Karpas-422 (cell line): ENCODE data around the gene OGDHL. TPM values are rescaled to one million over a fixed set of nuclear protein-coding genes. Genes with fewer than 3 reads are reported as not detected.
"Not testable (repeated sequence)": the region's sequence is repeated elsewhere in the genome, so short reads cannot be mapped to it uniquely, and the experiment has no call there.

ENCODE experiments used
- DNase-seq: peaks from one replicate; pipeline ENCODE4 v3.0.0-alpha.2; 2015
- H2AFZ ChIP-seq: fragments of 200-600 bp; sonication (generic); 2 replicates; pipeline ENCODE4 v1.6.1; 2014; ENCODE audit warnings: antibody characterized with exemption, low read length, mixed read lengths
- H3K27ac ChIP-seq: fragments of 200-600 bp; sonication (generic); 2 replicates; pipeline ENCODE4 v1.5.1; 2014; ENCODE audit warnings: mild to moderate bottlenecking, low read length, moderate library complexity
- H3K27me3 ChIP-seq: fragments of 200-600 bp; sonication (generic); 2 replicates; pipeline ENCODE4 v1.6.1; 2014; ENCODE audit warnings: low read length, mixed read lengths
- H3K36me3 ChIP-seq: fragments of 200-600 bp; sonication (generic); 2 replicates; pipeline ENCODE4 v1.6.1; 2014; ENCODE audit warnings: low read length, mixed read lengths; ENCODE audit not compliant: insufficient read depth
- H3K4me1 ChIP-seq: fragments of 200-600 bp; sonication (generic); 2 replicates; pipeline ENCODE4 v1.6.1; 2014; ENCODE audit warnings: mild to moderate bottlenecking, low read length, mixed read lengths
- H3K4me2 ChIP-seq: fragments of 200-600 bp; sonication (generic); 2 replicates; pipeline ENCODE4 v1.6.1; 2014; ENCODE audit warnings: low read length, low read depth, mild to moderate bottlenecking; ENCODE audit not compliant: poor library complexity, severe bottlenecking
- H3K4me3 ChIP-seq: fragments of 200-600 bp; sonication (generic); 2 replicates; pipeline ENCODE4 v1.5.1; 2014; ENCODE audit warnings: mild to moderate bottlenecking, antibody characterized with exemption, low read length, mixed read lengths
- H3K79me2 ChIP-seq: fragments of 200-600 bp; sonication (generic); 2 replicates; pipeline ENCODE4 v1.6.1; 2014; ENCODE audit warnings: mild to moderate bottlenecking, low read length, mixed read lengths
- H3K9ac ChIP-seq: fragments of 200-600 bp; sonication (generic); 2 replicates; pipeline ENCODE4 v1.6.0; 2014; ENCODE audit warnings: low read length
- H3K9me2 ChIP-seq: fragments of 200-600 bp; sonication (generic), shearing (Covaris generic); replicated peaks from 2 replicates; pipeline ENCODE4 v1.6.0; 2014; ENCODE audit warnings: mild to moderate bottlenecking, low read length, moderate library complexity; ENCODE audit not compliant: insufficient read depth
- H3K9me3 ChIP-seq: fragments of 300-700, 200-600 bp; sonication (generic); 2 replicates; pipeline ENCODE4 v1.6.1; 2014; ENCODE audit warnings: low read length, mixed read lengths
- H4K20me1 ChIP-seq: fragments of 200-600 bp; sonication (generic); 2 replicates; pipeline ENCODE4 v1.6.1; 2014; ENCODE audit warnings: mild to moderate bottlenecking, antibody characterized with exemption, low read length, low read depth; ENCODE audit not compliant: insufficient read depth
- total RNA-seq: library from RNA; depleted of rRNA; stranded (reverse); fragments of >200 nt; shearing (Covaris generic); gene quantifications from 2 replicates; pipeline ENCODE4 v1.2.3, GENCODE V29; 2014; ENCODE audit warnings: low replicate concordance

OGDHL gene
- total RNA-seq, 1 experiment from 2014 or later: 0.75 TPM

DNA sequence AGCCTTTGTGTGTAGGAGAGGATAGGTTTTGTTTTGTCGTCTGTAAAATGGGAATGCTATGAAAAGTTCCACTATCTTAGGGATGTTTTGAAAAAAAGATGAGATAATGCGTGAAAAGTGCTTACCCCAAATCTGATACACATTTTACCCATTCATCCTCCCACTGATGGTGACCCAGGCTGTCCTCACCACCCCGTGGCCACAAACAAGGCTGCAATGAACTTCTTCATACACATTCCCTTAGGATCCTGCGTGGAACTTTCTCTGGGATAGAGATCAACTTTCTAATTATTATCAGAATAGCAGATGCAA lies 399 bp upstream of the OGDHL start:
- DNase-seq: no peak
- no peaks in the 10 kb centered on the region for H3K4me1 ChIP-seq
- peak overlapping the region; percentile 65; the same call in 1 of the 2 replicates for H3K4me3 ChIP-seq
- no peak overlapping the region for H2AFZ ChIP-seq
- no peaks in the 10 kb centered on the region for H3K36me3 ChIP-seq
- peaks cover 6% of the 10 kb centered on the region; the same call in 1 of the 2 replicates for H3K9me3 ChIP-seq
- H3K4me2 ChIP-seq: no peak overlapping the region
- no peaks in the 10 kb centered on the region for H3K27me3 ChIP-seq
- 0 out of 2 replicates have a peak, but pooled peaks cover 4% of the 10 kb centered on the region for H4K20me1 ChIP-seq
- H3K27ac ChIP-seq: no peak overlapping the region
- H3K79me2 ChIP-seq: no peaks in the 10 kb centered on the region
- H3K9ac ChIP-seq: no peak overlapping the region
- H3K9me2 ChIP-seq: no peaks in the 10 kb centered on the region

DNA sequence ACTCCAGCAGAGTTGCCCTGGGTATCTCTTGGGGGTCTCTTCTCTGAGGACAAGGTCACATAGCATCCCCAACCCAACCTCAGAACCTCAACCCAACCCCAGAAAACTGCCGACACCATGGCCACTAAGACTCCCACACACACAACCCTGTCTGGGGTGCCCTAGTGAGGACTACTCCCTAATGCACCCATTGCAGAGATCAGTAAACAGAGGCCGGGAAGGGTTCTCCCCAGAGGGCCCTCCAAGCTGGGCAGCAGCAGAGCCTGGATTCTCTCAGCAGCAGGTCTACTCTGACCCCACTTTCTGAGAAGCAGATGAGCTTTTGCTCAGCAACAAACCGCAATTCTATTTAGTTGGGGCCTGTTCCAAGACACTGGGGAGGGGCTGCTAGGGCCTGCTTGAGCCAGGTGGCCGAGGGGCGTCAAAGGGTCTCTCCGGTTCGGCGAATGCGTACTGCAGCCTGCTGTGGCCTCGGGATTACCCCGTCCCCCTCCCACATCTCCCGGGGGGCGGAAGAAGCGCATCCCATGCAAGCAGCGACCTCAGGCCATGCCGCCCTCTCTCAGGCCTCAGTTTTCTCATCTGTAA lies 828 bp downstream of the OGDHL start:
- Histone ChIP-seq H3K4me1 (no peaks in the 10 kb centered on the region), H3K27me3 (no peaks in the 10 kb centered on the region), H3K4me3 (peak overlapping the region; percentile 65), H3K4me2 (peak overlapping the region; percentile 58), H4K20me1 (0 out of 2 replicates have a peak, but pooled peaks cover 4% of the 10 kb centered on the region), H3K9me3 (peaks cover under 1% of the 10 kb centered on the region; the same call in 1 of the 2 replicates), H3K36me3 (no peaks in the 10 kb centered on the region), H3K79me2 (no peaks in the 10 kb centered on the region), H2AFZ (no peak overlapping the region), H3K9ac (peak overlapping the region; percentile 60; the same call in 1 of the 2 replicates), H3K9me2 (no peaks in the 10 kb centered on the region), H3K27ac (no peak overlapping the region)
- DNase-seq: no peak

DNA sequence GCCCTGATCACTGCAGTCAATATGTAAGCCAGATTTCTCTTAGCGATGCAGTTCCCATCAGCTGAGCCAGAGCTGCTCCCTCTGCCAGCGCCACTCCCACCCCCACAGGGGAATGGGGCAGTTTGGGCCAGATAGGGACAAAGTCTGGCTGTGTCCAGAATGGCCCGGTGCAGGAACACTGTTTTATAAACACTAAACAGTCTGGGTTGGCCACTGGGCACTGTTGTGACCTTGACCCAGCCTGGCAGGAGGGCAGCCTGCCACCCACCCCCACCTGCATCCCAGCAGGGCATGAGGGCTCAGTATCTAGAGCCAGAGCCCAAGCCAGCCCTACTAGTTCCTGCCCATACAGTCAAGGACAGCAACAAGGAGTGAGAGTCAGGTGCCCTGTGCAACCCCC lies 1.3 kb downstream of the OGDHL start:
- Histone ChIP-seq H3K79me2 (no peaks in the 10 kb centered on the region), H3K36me3 (no peaks in the 10 kb centered on the region), H3K27me3 (no peaks in the 10 kb centered on the region), H4K20me1 (0 out of 2 replicates have a peak, but pooled peaks cover 4% of the 10 kb centered on the region), H3K4me1 (no peaks in the 10 kb centered on the region), H3K9me3 (no peaks in the 10 kb centered on the region), H3K9me2 (no peaks in the 10 kb centered on the region), H3K4me2 (no peak overlapping the region), H2AFZ (no peak overlapping the region), H3K9ac (no peak overlapping the region), H3K4me3 (no peak overlapping the region), H3K27ac (no peak overlapping the region)
- no peak for DNase-seq

DNA sequence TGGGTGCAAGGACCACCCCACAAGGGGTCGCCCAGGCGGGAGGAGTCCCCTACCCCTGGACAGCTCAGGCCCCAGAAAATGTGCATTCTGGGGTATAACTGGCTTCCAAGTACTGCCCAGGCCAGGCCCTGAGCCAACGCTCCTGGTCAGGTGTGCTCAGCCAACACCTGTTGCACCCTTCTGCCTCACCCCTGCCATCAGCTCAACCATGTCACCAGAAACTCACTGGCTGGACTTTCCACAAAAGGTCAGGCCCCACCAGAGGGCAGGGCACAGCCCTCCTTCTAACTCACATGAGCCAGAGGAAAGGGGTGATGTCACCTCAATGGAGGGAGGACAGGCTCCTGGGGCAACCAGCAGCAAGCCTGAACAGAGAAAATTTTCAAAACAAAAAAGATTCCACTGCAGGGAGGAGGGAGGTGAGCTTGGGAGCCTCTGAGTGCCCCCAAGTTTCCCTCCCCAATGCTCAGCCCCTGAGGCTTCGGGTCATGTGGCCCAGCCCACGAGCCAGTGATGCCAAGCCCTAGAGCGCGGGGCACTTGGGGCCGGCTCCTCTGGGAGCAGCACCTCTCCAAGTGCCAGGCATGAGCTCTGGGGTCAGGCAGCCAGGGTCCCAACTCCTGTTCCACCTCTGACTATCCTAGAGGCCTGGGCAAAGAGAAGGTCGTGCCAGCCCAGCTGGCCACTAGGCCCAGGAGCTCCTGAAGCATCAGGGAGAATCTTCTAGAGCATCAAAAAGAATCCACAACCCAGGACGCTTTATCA lies 2.2 kb downstream of the OGDHL start:
- Histone ChIP-seq H3K36me3 (no peaks in the 10 kb centered on the region), H3K4me1 (no peaks in the 10 kb centered on the region), H2AFZ (no peak overlapping the region), H3K27me3 (no peaks in the 10 kb centered on the region), H3K27ac (no peak overlapping the region), H3K4me2 (no peak overlapping the region), H3K4me3 (no peak overlapping the region), H4K20me1 (0 out of 2 replicates have a peak, but pooled peaks cover 4% of the 10 kb centered on the region), H3K9me2 (no peaks in the 10 kb centered on the region), H3K79me2 (no peaks in the 10 kb centered on the region), H3K9ac (no peak overlapping the region), H3K9me3 (no peaks in the 10 kb centered on the region)
- no peak for DNase-seq

- H3K4me1 ChIP-seq: no peaks in the 10 kb centered on the region
- no peaks in the 10 kb centered on the region for H3K9me3 ChIP-seq
- no peak overlapping the region for H2AFZ ChIP-seq
- H3K27me3 ChIP-seq: no peaks in the 10 kb centered on the region
- no peak overlapping the region for H3K4me2 ChIP-seq
- no peaks in the 10 kb centered on the region for H3K9me2 ChIP-seq
- H3K4me3 ChIP-seq: no peak overlapping the region
- no peaks in the 10 kb centered on the region for H3K79me2 ChIP-seq
- no peaks in the 10 kb centered on the region for H3K36me3 ChIP-seq
- DNase-seq: no peak
- 0 out of 2 replicates have a peak, but pooled peaks cover 4% of the 10 kb centered on the region for H4K20me1 ChIP-seq
- H3K9ac ChIP-seq: no peak overlapping the region
- H3K27ac ChIP-seq: no peak overlapping the region
These were observed 3.7 kb downstream of the OGDHL start for GRCh38 chr10:49758249-49758930.

GRCh38 chr10:49756641-49757040 lies 5.5 kb downstream of the OGDHL start:
- Histone ChIP-seq H3K9me3 (no peaks in the 10 kb centered on the region), H3K4me1 (no peaks in the 10 kb centered on the region), H3K79me2 (no peaks in the 10 kb centered on the region), H3K9ac (no peak overlapping the region), H3K4me3 (no peak overlapping the region), H3K4me2 (no peak overlapping the region), H4K20me1 (0 out of 2 replicates have a peak, but pooled peaks cover 4% of the 10 kb centered on the region), H2AFZ (no peak overlapping the region), H3K27ac (no peak overlapping the region), H3K27me3 (no peaks in the 10 kb centered on the region), H3K9me2 (no peaks in the 10 kb centered on the region), H3K36me3 (no peaks in the 10 kb centered on the region)
- DNase-seq: no peak

GRCh38 chr10:49756031-49756430 lies 6.1 kb downstream of the OGDHL start:
- Histone ChIP-seq H3K9me3 (no peaks in the 10 kb centered on the region), H3K27ac (no peak overlapping the region), H4K20me1 (0 out of 2 replicates have a peak, but pooled peaks cover 4% of the 10 kb centered on the region), H3K4me1 (no peaks in the 10 kb centered on the region), H3K27me3 (no peaks in the 10 kb centered on the region), H3K4me3 (no peak overlapping the region), H3K36me3 (no peaks in the 10 kb centered on the region), H3K9me2 (no peaks in the 10 kb centered on the region), H3K9ac (no peak overlapping the region), H3K79me2 (no peaks in the 10 kb centered on the region), H2AFZ (no peak overlapping the region), H3K4me2 (no peak overlapping the region)
- DNase-seq: no peak

- H4K20me1 ChIP-seq, H3K27ac ChIP-seq, H3K27me3 ChIP-seq, DNase-seq, H3K9me3 ChIP-seq, H3K4me1 ChIP-seq, H3K36me3 ChIP-seq, H3K79me2 ChIP-seq, H3K9me2 ChIP-seq, H3K4me2 ChIP-seq, H3K4me3 ChIP-seq, H3K9ac ChIP-seq, H2AFZ ChIP-seq: not testable (repeated sequence)
These were observed 7.2 kb downstream of the OGDHL start for GRCh38 chr10:49754951-49755350.
